Breast epithelium (tissue), 4 donors: Measurements from ENCODE around the gene DNASE1. TPM values are rescaled to one million over a fixed set of nuclear protein-coding genes. Genes with fewer than 3 reads are reported as not detected.
A peak's percentile ranks its signal among the peaks of the same experiment; 100 is the strongest.
"Not testable (repeated sequence)": the region's sequence is repeated elsewhere in the genome, so short reads cannot be mapped to it uniquely, and the experiment has no call there.

Experiments
- DNase-seq, 2 donors: peaks; one replicate each; pipeline ENCODE4 v3.0.0-alpha.2; 2019; ENCODE audit warnings: low spot score in 2 of 2
- H3K27ac ChIP-seq, 2 donors: fragments of 200-600 bp; sonication (generic) in 1 of 2; one replicate each; pipeline ENCODE4 v1.5.1; 2016 to 2019; ENCODE audit warnings: mild to moderate bottlenecking in 1 of 2
- H3K27me3 ChIP-seq, 2 donors: fragments of 200-600 bp; sonication (generic) in 1 of 2; one replicate each; pipeline versions ENCODE4 v1.5.1 to v1.6.0; 2017 to 2019; ENCODE audit warnings: control low read depth in 1 of 2, mild to moderate bottlenecking in 1 of 2
- H3K36me3 ChIP-seq: fragments of 200-600 bp; one replicate; pipeline ENCODE4 v1.5.1; 2019
- H3K4me1 ChIP-seq, 2 donors: fragments of 200-600 bp; sonication (generic); one replicate each; pipeline ENCODE4 v1.5.1; 2016 to 2019; ENCODE audit warnings: control low read depth in 1 of 2
- H3K4me3 ChIP-seq, 3 donors: fragments of 200-600 bp; sonication (generic); 1 replicate in 2 of 3; 2 replicates in 1 of 3; pipeline ENCODE4 v1.5.1; 2016 to 2019; ENCODE audit warnings: mild to moderate bottlenecking in 3 of 3, moderate library complexity in 2 of 3
- H3K9me3 ChIP-seq, 2 donors: fragments of 200-600 bp; sonication (generic) in 1 of 2; one replicate each; pipeline ENCODE4 v1.5.1; 2016 to 2019; ENCODE audit warnings: control low read depth in 1 of 2
- CTCF ChIP-seq, 3 donors: fragments of 450-650 bp; IDR thresholded peaks; one replicate each; pipeline ENCODE4 v1.5.1; 2016 to 2017; ENCODE audit warnings: antibody characterized with exemption in 3 of 3, mild to moderate bottlenecking in 3 of 3, moderate library complexity in 3 of 3
- POLR2A ChIP-seq: fragments of 450-650 bp; IDR thresholded peaks from one replicate; pipeline ENCODE4 v1.6.1; 2016; ENCODE audit warnings: antibody characterized with exemption, mild to moderate bottlenecking, moderate library complexity
- POLR2AphosphoS5 ChIP-seq, 3 donors: sonication (generic); formaldehyde crosslinking; IDR thresholded peaks; one replicate each; pipeline ENCODE4 v1.6.1; 2017; ENCODE audit warnings: antibody characterized with exemption in 3 of 3
- intact Hi-C: fragments of 100-400 bp; cut with DNase I; formaldehyde crosslinking; loops from one replicate; pipeline ENCODE4 v1.15.1; 2023; ENCODE audit warnings: low total_unique reads
- total RNA-seq, 3 donors: library from RNA; depleted of rRNA; stranded (reverse); fragments of >200 nt; gene quantifications; one replicate each; pipeline ENCODE4 v1.1.0, GENCODE V29; 2016

The DNASE1 gene
- total RNA-seq: 10 to 100 TPM; 15.8 to 30.0 (median 23.6) TPM

- Histone ChIP-seq H3K36me3 (peaks cover 9% of the 10 kb centered on the region), H3K27me3 (no peaks in the 10 kb centered on the region), H3K4me3 (no peak within 1 kb of the TSS), H3K4me1 (no peaks in the 10 kb centered on the region), H3K27ac (no peak within 1 kb of the TSS), H3K9me3 (no peaks in the 10 kb centered on the region)
- TF ChIP-seq POLR2AphosphoS5 (IDR thresholded peaks at IDR 0.05) (no peak), POLR2A (no peak), CTCF (IDR thresholded peaks at IDR 0.05) (peak in 2 of 3 donors; percentile 11 to 32)
- intact Hi-C loops: no loop called here
- DNase-seq: no peak
These were observed at the start of gene DNASE1 for GRCh38 chr16:3654249-3654991. TSS of gene DNASE1 (plus strand) at chr16:3654691. CDS start at chr16:3655374, 683 bp downstream.

GRCh38 chr16:3606441-3606840 lies 48.0 kb upstream of the DNASE1 start:
- no peaks in the 10 kb centered on the region for H3K9me3 ChIP-seq
- no peak for TF ChIP-seq POLR2AphosphoS5 (IDR thresholded peaks at IDR 0.05)
- TF ChIP-seq CTCF (IDR thresholded peaks at IDR 0.05): no peak
- TF ChIP-seq POLR2A: no peak
- intact Hi-C loops: no loop called here
- no peak for DNase-seq
- no peaks in the 10 kb centered on the region for H3K27me3 ChIP-seq
- H3K4me1 ChIP-seq: no peaks in the 10 kb centered on the region
- H3K36me3 ChIP-seq: no peaks in the 10 kb centered on the region
- H3K27ac ChIP-seq: no peak overlapping the region
- no peak overlapping the region for H3K4me3 ChIP-seq

GRCh38 chr16:3607161-3607560 lies 47.3 kb upstream of the DNASE1 start:
- H3K27me3 ChIP-seq: no peaks in the 10 kb centered on the region
- no peaks in the 10 kb centered on the region for H3K4me1 ChIP-seq
- no peak overlapping the region for H3K4me3 ChIP-seq
- no peak for DNase-seq
- intact Hi-C loops: no loop called here
- no peaks in the 10 kb centered on the region for H3K9me3 ChIP-seq
- TF ChIP-seq POLR2AphosphoS5 (IDR thresholded peaks at IDR 0.05) (no peak), POLR2A (no peak), CTCF (IDR thresholded peaks at IDR 0.05) (no peak)
- no peaks in the 10 kb centered on the region for H3K36me3 ChIP-seq
- no peak overlapping the region for H3K27ac ChIP-seq

GRCh38 chr16:3607634-3608033 lies 46.9 kb upstream of the DNASE1 start:
- intact Hi-C loops: no loop called here
- TF ChIP-seq POLR2AphosphoS5 (IDR thresholded peaks at IDR 0.05) (no peak), POLR2A (no peak), CTCF (IDR thresholded peaks at IDR 0.05) (no peak)
- DNase-seq: no peak
- Histone ChIP-seq H3K36me3 (no peaks in the 10 kb centered on the region), H3K4me3 (no peak overlapping the region), H3K9me3 (no peaks in the 10 kb centered on the region), H3K27me3 (no peaks in the 10 kb centered on the region), H3K4me1 (peaks cover 0 to 3% of the 10 kb centered on the region in 2 donors), H3K27ac (no peak overlapping the region)

GRCh38 chr16:3608069-3608468 lies 46.4 kb upstream of the DNASE1 start:
- no peaks in the 10 kb centered on the region for H3K27me3 ChIP-seq
- TF ChIP-seq CTCF (IDR thresholded peaks at IDR 0.05) (no peak), POLR2A (no peak), POLR2AphosphoS5 (IDR thresholded peaks at IDR 0.05) (no peak)
- no peak overlapping the region for H3K27ac ChIP-seq
- no peak for DNase-seq
- intact Hi-C loops: no loop called here
- H3K36me3 ChIP-seq: no peaks in the 10 kb centered on the region
- no peaks in the 10 kb centered on the region for H3K9me3 ChIP-seq
- no peak overlapping the region for H3K4me3 ChIP-seq
- peaks cover 0 to 6% of the 10 kb centered on the region in 2 donors for H3K4me1 ChIP-seq

GRCh38 chr16:3608976-3609375 lies 45.5 kb upstream of the DNASE1 start:
- DNase-seq: not testable (repeated sequence)

More at GRCh38 chr16:3608976-3609375, 45.5 kb upstream of the DNASE1 start:
- H3K9me3 ChIP-seq, H3K4me1 ChIP-seq, H3K4me3 ChIP-seq, H3K36me3 ChIP-seq, H3K27me3 ChIP-seq, intact Hi-C loops, H3K27ac ChIP-seq: not testable (repeated sequence)
